DMS 273 treated with DMSO at 0.1 percent for 48 hours (cell line): Measurements from ENCODE around the gene ITIH6.
"Not testable (repeated sequence)": the region's sequence is repeated elsewhere in the genome, so short reads cannot be mapped to it uniquely, and the experiment has no call there.

Experiments
- DNase-seq: peaks from one replicate; lab custom pipeline; 2025; lab: John Stamatoyannopoulos, UW

The ITIH6 gene

DNA sequence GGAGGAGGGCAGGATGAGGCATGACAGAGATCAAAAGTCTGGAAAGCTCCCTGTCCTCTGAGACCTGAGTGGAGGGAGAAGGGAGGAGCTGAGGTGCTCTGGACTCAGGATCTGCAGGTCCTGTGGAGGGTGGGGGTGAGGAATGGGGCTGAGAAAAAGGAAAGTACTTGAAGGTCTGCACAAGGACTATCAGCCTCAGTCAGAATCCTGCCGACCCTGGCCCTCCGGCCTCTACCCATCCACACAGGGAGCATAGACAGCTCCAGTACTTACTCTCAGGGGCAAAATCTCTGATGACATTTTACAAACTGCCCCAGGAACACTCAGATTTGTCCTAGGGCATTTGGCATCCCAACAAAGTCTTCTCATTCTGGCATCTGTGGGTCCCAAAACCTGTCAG lies 991 bp upstream of the ITIH6 start:
- DNase-seq = no peak

GRCh38 chrX:54794795-54795194 lies 3.3 kb downstream of the ITIH6 start:
- no peak for DNase-seq

GRCh38 chrX:54794028-54794427 lies 4.0 kb downstream of the ITIH6 start:
- DNase-seq = no peak

GRCh38 chrX:54789405-54789804 lies 8.7 kb downstream of the ITIH6 start:
- DNase-seq = not testable (repeated sequence)

- DNase-seq = no peak
These were observed 9.6 kb downstream of the ITIH6 start for GRCh38 chrX:54788446-54788845.

DNA sequence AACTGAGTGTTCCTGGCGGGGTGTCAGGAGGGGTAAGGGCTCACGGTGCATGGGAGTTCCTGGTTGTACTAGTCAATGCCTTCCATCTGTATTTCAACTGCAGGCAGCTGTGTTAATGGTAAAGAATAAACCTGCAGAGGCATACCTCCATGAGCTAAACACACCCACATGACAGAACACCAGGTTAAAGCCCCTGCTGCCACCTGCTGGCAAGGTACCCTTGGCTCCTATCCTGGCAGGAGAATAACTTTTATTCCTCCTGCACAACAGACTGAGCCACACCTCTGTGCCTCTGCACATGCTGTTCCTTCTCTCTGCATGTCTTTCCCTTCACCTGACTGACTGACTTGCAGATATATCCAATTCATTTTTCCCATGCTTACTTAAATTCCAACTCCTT lies 11.1 kb downstream of the ITIH6 start:
- no peak for DNase-seq

DNA sequence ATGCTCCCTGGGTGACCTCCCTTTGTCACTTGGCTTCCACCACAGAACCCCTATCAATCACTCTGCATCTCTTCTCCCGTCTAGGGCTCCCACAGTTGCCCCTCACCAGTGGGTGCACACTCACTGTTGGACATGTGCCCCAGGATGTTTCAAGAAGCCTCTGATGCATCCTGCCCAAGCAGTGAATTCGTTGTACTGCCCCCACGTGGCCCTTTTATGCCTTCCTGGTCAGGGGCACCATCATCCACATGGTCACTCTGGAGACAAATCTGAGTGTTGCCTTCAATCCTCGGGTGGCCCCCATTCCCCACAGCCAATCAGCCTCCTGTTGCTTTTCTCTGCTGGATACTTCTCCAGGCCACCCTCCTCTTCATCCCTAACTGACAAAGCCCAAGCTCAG lies 12.2 kb downstream of the ITIH6 start:
- no peak for DNase-seq

- no peak for DNase-seq
These were observed 20.9 kb downstream of the ITIH6 start for GRCh38 chrX:54776987-54777672.

GRCh38 chrX:54776061-54776460 lies 22.0 kb downstream of the ITIH6 start:
- DNase-seq = no peak

DNA sequence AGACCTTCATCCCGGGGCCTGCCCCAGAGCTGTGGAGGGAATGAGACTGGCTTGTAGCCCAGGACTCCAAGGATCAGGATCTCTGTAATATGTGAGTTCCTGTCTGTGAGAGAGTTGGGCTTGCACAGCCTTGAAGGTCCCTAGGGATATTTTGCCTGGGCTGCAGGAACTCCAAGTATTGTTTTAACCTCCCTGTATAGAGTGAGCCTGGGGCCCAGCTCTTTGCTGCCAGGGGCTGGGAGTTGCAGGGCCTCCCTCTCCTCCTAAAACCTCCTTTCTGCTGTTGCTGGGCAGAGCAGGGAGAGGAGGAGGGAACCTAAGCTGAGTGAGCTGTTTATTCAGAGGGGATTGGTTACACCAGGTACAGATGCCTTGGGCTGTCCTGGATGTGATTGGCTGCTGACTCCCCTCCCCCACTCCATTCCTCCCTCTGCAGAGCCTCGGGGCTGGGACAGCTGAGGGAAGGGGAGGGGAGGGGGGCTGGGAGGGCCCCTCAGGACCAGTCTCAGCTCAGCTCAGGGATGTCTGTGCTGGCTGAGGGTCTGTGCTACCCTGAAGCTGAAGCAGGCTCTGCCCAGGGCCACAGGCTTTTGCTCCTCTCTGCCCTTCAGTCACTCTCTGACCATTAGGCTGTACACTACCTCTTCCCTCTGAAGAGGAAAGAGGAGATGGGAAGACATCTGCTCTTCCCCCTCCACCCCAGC lies 23.5 kb downstream of the ITIH6 start:
- DNase-seq = peak; percentile 75

DNA sequence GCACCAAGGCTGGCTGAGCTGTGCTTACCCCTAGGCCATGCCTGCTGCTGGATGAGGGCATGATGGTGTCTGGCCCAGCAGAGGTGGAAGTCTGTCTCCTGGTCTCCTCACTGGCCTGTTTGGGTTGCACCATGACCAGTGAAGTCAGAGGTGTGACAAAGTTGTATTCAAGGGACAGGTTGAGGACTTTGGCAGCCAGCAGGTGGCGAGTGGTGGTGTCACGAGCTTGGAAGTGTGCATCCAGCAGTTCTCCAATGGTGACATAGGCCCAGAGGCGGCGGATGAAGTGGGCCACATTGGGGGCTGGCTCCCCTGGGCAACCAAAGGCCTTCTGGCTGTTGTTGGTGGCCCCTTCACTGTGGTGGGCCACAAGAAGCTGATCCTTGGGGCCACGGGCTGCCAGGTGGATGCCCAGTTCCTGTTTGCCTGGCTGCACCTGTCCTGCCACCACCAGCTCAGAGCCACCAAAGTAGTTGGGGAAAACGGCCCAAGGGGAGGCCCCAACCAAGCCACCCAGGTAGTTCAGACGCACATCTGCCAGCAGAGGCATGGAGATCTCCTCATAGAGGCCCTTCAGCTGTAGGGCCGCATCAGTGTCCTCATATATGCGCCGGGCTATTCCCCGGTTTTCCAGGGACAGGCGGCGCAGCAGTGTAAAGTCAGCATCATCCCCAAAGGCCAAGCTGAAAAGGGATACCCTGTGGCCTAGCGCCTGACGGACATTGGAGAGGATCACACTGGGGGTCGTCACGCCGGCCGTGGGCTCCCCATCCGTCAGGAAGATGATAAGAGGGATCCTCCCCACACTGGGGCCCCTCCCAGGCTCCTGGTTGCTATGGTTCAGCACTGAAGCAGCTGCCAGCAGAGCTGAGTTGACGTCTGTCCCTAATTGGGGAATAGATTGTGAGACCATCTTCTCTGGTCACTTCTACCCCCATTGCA lies 39.7 kb downstream of the ITIH6 start:
- DNase-seq = no peak

DNA sequence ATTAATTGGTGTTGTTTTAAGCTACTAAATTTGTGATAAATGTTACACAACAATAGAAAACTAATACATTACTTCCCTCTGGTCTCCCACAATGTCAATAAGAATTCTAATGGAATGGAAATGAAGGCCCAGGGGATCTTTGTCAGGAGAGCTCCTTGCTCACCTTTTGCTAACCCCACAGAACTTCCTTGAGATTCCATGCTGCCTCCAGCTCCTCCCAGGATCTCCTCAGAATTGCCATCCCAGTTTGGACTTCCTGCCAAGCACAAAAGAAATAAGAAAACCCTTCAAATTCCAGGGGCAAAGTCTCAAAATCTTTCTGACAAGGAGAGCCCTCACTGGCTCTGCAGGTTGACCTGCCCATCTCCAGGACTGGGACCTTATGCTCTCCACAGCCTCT lies 43.2 kb downstream of the ITIH6 start:
- DNase-seq = no peak

DNA sequence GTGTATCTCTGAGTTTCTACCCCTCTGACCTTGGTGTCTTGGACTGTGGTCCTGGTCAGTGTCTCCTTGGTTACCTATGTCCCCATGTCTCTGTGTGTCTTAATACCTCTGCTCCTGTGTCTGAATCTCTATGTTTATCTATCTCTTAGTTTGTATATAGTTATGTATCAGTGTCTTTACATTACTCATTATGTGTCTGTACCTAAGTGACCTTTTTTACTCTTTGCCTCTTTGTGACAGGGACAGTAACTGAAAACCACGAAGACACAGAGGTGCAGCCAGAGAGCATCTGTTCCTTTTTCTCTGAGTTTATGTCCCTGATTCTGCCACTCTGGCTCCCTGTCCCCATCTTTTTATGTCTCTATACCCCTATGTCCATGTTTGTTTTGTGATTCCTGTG lies 49.4 kb downstream of the ITIH6 start:
- DNase-seq = no peak

DNA sequence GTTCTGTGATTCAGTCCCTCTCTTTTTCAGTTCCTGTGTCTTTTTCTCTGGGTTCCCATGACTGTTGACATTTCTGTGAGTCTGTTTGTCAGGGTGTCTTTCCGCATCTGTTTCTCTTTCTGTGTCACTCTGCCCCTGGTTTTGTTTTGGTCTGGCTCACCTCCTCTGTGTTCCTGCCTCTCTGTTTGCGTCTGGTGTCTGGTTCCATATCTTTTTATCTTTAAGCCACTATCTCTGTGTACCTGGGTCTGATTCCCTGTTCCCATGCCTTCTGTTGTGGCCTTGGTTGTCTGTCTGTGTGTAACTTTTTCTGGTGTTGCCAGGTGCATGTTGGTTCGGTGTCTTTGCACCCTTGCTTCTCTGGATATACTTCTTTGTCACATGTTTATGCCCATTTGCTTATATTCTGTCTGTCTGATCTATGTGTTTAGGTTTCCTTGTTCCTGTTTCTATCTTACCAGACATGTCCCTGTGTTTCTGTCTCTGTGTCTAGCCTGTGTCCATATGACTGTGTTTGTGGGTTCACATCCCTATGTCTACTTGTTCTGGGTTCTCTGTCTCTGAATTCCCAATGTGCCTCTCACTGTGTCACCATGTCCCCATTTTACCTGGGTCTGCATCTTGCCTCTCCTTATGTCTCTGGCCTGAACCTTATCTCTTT lies 50.2 kb downstream of the ITIH6 start:
- no peak for DNase-seq

DNA sequence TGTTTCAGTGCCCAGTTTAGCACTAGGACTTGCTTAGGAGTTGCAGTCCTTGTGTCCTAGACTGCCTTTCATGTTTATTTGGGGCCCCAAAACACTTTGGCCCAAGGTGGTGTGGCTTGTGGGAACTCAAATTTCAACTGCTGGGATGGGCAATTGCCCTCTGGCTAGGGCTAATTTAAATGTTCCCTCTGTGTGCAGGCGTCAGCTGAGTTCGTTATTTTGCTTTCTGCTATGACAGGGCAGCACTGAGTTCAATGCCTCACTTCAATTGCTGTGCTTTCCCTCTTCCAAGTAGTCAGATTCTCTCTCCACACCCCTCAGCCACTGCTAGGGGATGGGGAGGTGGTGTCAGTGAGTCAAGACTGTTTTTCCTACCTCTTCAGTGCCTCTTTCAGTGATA lies 51.1 kb downstream of the ITIH6 start:
- DNase-seq = no peak

- DNase-seq = no peak
These were observed 52.4 kb downstream of the ITIH6 start for GRCh38 chrX:54745676-54746075.

DNA sequence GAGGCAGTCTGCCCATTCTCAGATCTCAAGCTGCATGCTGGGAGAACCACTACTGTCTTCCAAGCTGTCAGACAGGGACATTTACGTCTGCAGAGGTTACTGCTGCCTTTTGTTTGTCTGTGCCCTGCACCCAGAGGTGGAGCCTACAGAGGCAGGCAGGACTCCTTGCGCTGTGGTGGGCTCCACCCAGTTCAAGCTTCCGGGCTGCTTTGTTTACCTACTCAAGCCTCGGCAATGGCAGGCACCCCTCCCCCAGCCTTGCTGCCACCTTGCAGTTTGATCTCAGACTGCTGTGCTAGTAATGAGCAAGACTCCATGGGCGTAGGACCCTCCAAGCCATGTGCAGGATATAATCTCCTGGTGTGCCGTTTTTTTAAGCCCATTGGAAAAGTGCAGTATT lies 59.5 kb downstream of the ITIH6 start:
- DNase-seq = not testable (repeated sequence)

- DNase-seq = not testable (repeated sequence)
These were observed 61.6 kb downstream of the ITIH6 start for GRCh38 chrX:54736298-54736942.

GRCh38 chrX:54721424-54721823 lies 76.6 kb downstream of the ITIH6 start:
- no peak for DNase-seq

DNA sequence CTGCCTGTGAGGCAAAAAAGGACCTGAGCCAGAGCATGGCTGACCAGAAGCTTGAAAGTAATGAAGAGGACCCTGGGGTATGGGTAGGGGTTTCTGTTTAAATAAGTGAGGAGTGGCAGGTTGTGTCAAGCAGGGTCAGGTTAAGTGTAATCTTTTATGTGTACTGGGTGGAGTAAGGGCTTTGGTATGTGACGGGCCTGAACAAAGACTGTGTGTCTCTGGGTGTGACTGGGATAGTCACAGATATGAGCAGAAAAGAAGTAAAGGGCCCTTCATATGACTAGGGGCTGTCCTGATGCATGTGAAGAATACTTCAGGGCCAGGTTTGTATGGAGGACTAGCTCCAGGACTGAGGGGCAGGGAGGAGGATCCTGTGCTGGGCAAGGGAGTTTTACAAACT lies 82.4 kb downstream of the ITIH6 start:
- DNase-seq = no peak

DNA sequence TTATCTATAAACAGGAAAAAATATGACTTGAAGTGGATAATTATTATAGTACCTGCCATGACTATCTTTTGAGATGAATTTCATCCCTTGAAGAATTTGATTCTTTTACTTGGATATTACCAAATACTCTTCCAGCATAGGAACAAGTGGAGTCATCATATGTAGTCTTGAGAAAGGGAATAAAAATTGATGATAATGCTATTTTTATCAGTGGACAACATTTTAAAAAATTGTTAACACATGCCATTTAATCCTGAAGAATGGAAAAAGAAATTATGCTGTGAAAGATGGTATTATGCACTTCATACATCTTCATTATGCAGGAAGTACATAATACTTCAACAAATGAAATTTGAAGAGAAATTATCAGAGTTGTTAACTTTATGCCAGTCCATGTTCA lies 83.6 kb downstream of the ITIH6 start:
- DNase-seq = no peak

GRCh38 chrX:54711735-54712134 lies 86.3 kb downstream of the ITIH6 start:
- no peak for DNase-seq
